PFSK-1 (cell line): ENCODE results near the gene SPATA46.

Source experiments
- FOXP2 ChIP-seq: optimal IDR thresholded peaks from 2 replicates; pipeline ENCODE3; 2011; ENCODE audit warnings: borderline replicate concordance, control low read depth, inconsistent platforms; ENCODE audit not compliant: insufficient read depth; ENCODE audit errors: extremely low read length, extremely low read depth
- POLR2AphosphoS5 ChIP-seq: IDR thresholded peaks from 2 replicates; pipeline ENCODE4 v1.6.1; 2012; ENCODE audit warnings: low read depth, mild to moderate bottlenecking, control low read depth, low read length, moderate library complexity
- REST ChIP-seq, 2 experiments: IDR thresholded peaks; 2 replicates each; pipeline versions ENCODE4 v1.6.1 to v1.8.0; 2011 to 2012; ENCODE audit warnings: low read depth in 2 of 2, low read length in 2 of 2, control low read depth in 1 of 2, inconsistent platforms in 1 of 2, mild to moderate bottlenecking in 1 of 2, moderate library complexity in 1 of 2; ENCODE audit not compliant: insufficient read depth in 1 of 2
- SIN3A ChIP-seq: IDR thresholded peaks from 2 replicates; pipeline ENCODE4 v1.6.1; 2012; ENCODE audit warnings: mild to moderate bottlenecking, low read length, moderate library complexity, borderline replicate concordance; ENCODE audit not compliant: insufficient read depth
- TAF1 ChIP-seq: IDR thresholded peaks from 2 replicates; pipeline ENCODE4 v1.6.1; 2012; ENCODE audit warnings: low read length, control low read depth, borderline replicate concordance; ENCODE audit not compliant: insufficient read depth

SPATA46 gene

GRCh38 chr1:162384116-162384515 is 7.5 kb upstream of the SPATA46 start:
- TF ChIP-seq SIN3A: no peak
- TF ChIP-seq REST (IDR thresholded peaks at IDR 0.05; ENCODE audit: insufficient read depth in 1 of 2, low read depth in 2 of 2, low read length in 2 of 2): no peak

- TF ChIP-seq POLR2AphosphoS5 (no peak), REST (IDR thresholded peaks at IDR 0.05; ENCODE audit: insufficient read depth in 1 of 2, low read depth in 2 of 2, low read length in 2 of 2) (no peak), FOXP2 (no peak), SIN3A (no peak), TAF1 (no peak)
These were observed 6.9 kb upstream of the SPATA46 start for GRCh38 chr1:162383516-162383915.

- TF ChIP-seq POLR2AphosphoS5 (no peak), SIN3A (no peak), REST (IDR thresholded peaks at IDR 0.05; ENCODE audit: insufficient read depth in 1 of 2, low read depth in 2 of 2, low read length in 2 of 2) (no peak), TAF1 (no peak), FOXP2 (no peak)
These were observed 6.4 kb upstream of the SPATA46 start for GRCh38 chr1:162383091-162383490.

GRCh38 chr1:162381941-162382750 is 5.5 kb upstream of the SPATA46 start:
- TF ChIP-seq TAF1 (no peak), FOXP2 (no peak), POLR2AphosphoS5 (no peak), SIN3A (no peak), REST (IDR thresholded peaks at IDR 0.05; ENCODE audit: insufficient read depth in 1 of 2, low read depth in 2 of 2, low read length in 2 of 2) (no peak)
